HepG2 (cell line): Measurements from ENCODE around the gene ZNF575. TPM values are rescaled to one million over a fixed set of nuclear protein-coding genes. Genes with fewer than 3 reads are reported as not detected.

Source experiments
- ERF ChIP-seq: IDR thresholded peaks from 2 replicates; pipeline ENCODE4 v1.6.1; 2018; ENCODE audit warnings: missing biosample characterization, missing genetic modification reagents
- GLI4 ChIP-seq: sonication (generic); formaldehyde crosslinking; IDR thresholded peaks from 2 replicates; pipeline ENCODE4 v1.5.1; 2020; ENCODE audit warnings: missing genetic modification reagents, mild to moderate bottlenecking, moderate library complexity, borderline replicate concordance
- HNRNPLL ChIP-seq: fragments of 200-400 bp; formaldehyde crosslinking; IDR thresholded peaks from 2 replicates; pipeline ENCODE4 v1.6.1; 2017; ENCODE audit warnings: mild to moderate bottlenecking, low read depth, low read length; ENCODE audit not compliant: poor library complexity, severe bottlenecking
- ISX ChIP-seq: sonication (generic); formaldehyde crosslinking; conservative IDR thresholded peaks from 2 replicates; pipeline ENCODE4 v1.5.0; 2020; ENCODE audit warnings: missing genetic modification reagents
- MAX ChIP-seq: IDR thresholded peaks from 2 replicates; pipeline ENCODE4 v1.6.1; 2012; ENCODE audit warnings: inconsistent platforms
- MAZ ChIP-seq, 2 experiments: sonication (generic) in 1 of 2; formaldehyde crosslinking in 1 of 2; IDR thresholded peaks; 2 replicates each; pipeline versions ENCODE4 v1.5.0 to v1.6.1; 2012 to 2020; ENCODE audit warnings: low read depth in 2 of 2, mild to moderate bottlenecking in 2 of 2, borderline replicate concordance in 1 of 2, improper control_type of control experiment in 1 of 2, low read length in 1 of 2, missing genetic modification reagents in 1 of 2, moderate library complexity in 1 of 2
- NCOA2 ChIP-seq: sonication (generic); formaldehyde crosslinking; IDR thresholded peaks from 2 replicates; pipeline ENCODE4 v1.8.0; 2022; ENCODE audit warnings: inconsistent platforms
- RBFOX2 ChIP-seq: fragments of 200-400 bp; formaldehyde crosslinking; IDR thresholded peaks from 2 replicates; pipeline ENCODE4 v1.6.1; 2017; ENCODE audit warnings: low read depth, mild to moderate bottlenecking, low read length
- REPIN1 ChIP-seq: sonication (generic); formaldehyde crosslinking; IDR thresholded peaks from 2 replicates; pipeline ENCODE4 v1.8.0; 2022; ENCODE audit warnings: missing genetic modification reagents, low read depth, mild to moderate bottlenecking, borderline replicate concordance
- TEAD3 ChIP-seq: optimal IDR thresholded peaks from 2 replicates; pipeline ENCODE3; 2016; ENCODE audit warnings: borderline replicate concordance
- TFDP1 ChIP-seq: IDR thresholded peaks from 2 replicates; pipeline ENCODE4 v1.6.1; 2016; ENCODE audit warnings: missing compliant biosample characterization, missing genetic modification reagents, borderline replicate concordance
- THAP11 ChIP-seq: IDR thresholded peaks from 2 replicates; pipeline ENCODE4 v1.6.1; 2016; ENCODE audit warnings: missing biosample characterization, missing genetic modification reagents
- ZFY ChIP-seq: sonication (generic); formaldehyde crosslinking; IDR thresholded peaks from 2 replicates; pipeline ENCODE4 v1.4.0; 2020; ENCODE audit warnings: missing genetic modification reagents
- ZNF317 ChIP-seq: sonication (generic); formaldehyde crosslinking; IDR thresholded peaks from 2 replicates; pipeline ENCODE4 v1.5.0; 2020; ENCODE audit warnings: mild to moderate bottlenecking, missing genetic modification reagents
- ZNF33A ChIP-seq: sonication (generic); formaldehyde crosslinking; IDR thresholded peaks from 2 replicates; pipeline ENCODE4 v1.5.1; 2020; ENCODE audit warnings: missing genetic modification reagents, mild to moderate bottlenecking, moderate library complexity, borderline replicate concordance
- ZNF34 ChIP-seq: sonication (generic); formaldehyde crosslinking; IDR thresholded peaks from 2 replicates; pipeline ENCODE4 v1.4.0; 2020; ENCODE audit warnings: mild to moderate bottlenecking, missing genetic modification reagents, borderline replicate concordance
- ZNF687 ChIP-seq: sonication (generic); formaldehyde crosslinking; IDR thresholded peaks from 2 replicates; pipeline ENCODE4 v1.5.1; 2020; ENCODE audit warnings: mild to moderate bottlenecking, missing genetic modification reagents, moderate library complexity
- ZSCAN22 ChIP-seq: sonication (generic); formaldehyde crosslinking; IDR thresholded peaks from 2 replicates; pipeline ENCODE4 v1.4.0; 2020; ENCODE audit warnings: mild to moderate bottlenecking, missing genetic modification reagents
- polyA plus RNA-seq, 8 experiments: library from polyadenylated mRNA; depleted of rRNA in 3 of 8; stranded (reverse) in 7 of 8; unstranded in 1 of 8; fragments of >200 nt; fragmentation: Illumina TruSeq in 4 of 8; extraction: Trizol in 4 of 8; gene quantifications; 2 replicates each; pipeline versions ENCODE4 v1.2.1 to v1.2.3, GENCODE V29; 2011 to 2016; ENCODE audit warnings: low read depth in 4 of 8, missing spikeins in 1 of 8, mixed read lengths in 1 of 8; ENCODE audit not compliant: insufficient read depth in 1 of 8
- total RNA-seq, 5 experiments: library from RNA; depleted of rRNA; stranded (reverse); fragments of >200 nt; fragmentation: Illumina TruSeq; extraction: Trizol; gene quantifications; 2 replicates each; pipeline ENCODE4 v1.2.3, GENCODE V29; 2016; ENCODE audit warnings: low read depth in 1 of 5
- TF ChIP-seq, protein P1 (sequence below): sonication (generic); formaldehyde crosslinking; IDR thresholded peaks from 2 replicates; pipeline ENCODE4 v1.4.0; 2020; ENCODE audit warnings: missing genetic modification reagents
- TF ChIP-seq, protein P2 (sequence below): sonication (generic); formaldehyde crosslinking; IDR thresholded peaks from 2 replicates; pipeline ENCODE4 v1.9.0; 2022; ENCODE audit warnings: missing genetic modification reagents, mild to moderate bottlenecking, borderline replicate concordance

ZNF575 gene
- total and polyA plus RNA-seq, 2 of the 13 experiments (the other 11 are each of a cell fraction or from before 2014, with no cell fraction given), result 0.17 to 0.27 TPM

DNA sequence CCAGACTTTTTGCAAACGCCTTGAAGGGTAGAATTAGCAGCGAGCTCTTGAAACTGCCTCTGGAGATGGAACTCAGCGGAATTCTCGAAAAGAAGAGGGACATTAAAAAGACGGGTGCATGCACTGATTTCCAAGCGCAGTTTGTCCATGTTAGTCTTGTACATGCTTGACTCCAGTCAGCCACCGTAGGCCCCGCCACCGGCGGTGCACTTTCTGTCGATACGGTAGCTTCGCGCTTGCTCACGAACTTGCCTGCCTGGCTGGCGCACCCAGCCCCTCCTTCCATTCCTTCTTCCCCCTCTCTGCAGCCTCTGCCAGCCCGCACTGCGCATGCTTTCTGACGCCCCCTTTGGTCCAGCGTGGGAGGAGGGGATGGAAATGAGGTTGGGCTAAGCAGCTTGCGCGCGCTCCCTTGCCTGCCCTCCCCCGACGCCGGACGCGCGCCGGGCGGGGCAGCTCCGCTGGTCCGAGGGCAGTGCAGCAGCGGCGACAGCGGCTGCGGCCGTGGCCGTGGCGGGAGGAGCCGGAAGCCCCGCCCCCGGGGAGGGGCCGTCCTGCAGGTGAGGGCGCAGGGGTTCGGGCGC is at the start of gene ZNF575 (continued):
- no peak for TF ChIP-seq NCOA2 (CRISPR knock-in tag)
- TF ChIP-seq TEAD3 (CRISPR knock-in tag), result no peak
- TF ChIP-seq ISX (CRISPR knock-in tag), result no peak
- TF ChIP-seq ZNF687 (CRISPR knock-in tag), result peak; percentile 78
- TF ChIP-seq, protein P1, sequence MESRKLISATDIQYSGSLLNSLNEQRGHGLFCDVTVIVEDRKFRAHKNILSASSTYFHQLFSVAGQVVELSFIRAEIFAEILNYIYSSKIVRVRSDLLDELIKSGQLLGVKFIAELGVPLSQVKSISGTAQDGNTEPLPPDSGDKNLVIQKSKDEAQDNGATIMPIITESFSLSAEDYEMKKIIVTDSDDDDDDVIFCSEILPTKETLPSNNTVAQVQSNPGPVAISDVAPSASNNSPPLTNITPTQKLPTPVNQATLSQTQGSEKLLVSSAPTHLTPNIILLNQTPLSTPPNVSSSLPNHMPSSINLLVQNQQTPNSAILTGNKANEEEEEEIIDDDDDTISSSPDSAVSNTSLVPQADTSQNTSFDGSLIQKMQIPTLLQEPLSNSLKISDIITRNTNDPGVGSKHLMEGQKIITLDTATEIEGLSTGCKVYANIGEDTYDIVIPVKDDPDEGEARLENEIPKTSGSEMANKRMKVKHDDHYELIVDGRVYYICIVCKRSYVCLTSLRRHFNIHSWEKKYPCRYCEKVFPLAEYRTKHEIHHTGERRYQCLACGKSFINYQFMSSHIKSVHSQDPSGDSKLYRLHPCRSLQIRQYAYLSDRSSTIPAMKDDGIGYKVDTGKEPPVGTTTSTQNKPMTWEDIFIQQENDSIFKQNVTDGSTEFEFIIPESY (CRISPR knock-in tag), result peak; percentile 26; the same call in 1 of the 2 replicates
- TF ChIP-seq REPIN1 (CRISPR knock-in tag), result no peak
- TF ChIP-seq HNRNPLL, result peak; percentile 99
- TF ChIP-seq RBFOX2, result peak; percentile 53
- TF ChIP-seq TFDP1, result 0 out of 2 replicates have a peak, but pooled peaks have one; percentile 17
- no peak for TF ChIP-seq THAP11
- no peak for TF ChIP-seq ERF
- TF ChIP-seq ZFY, result 0 out of 2 replicates have a peak, but pooled peaks have one; percentile 23
- peak; percentile 46; the same call in 1 of the 2 replicates for TF ChIP-seq ZSCAN22 (CRISPR knock-in tag)
- peak; percentile 55; the same call in 1 of the 2 replicates for TF ChIP-seq MAX
- no peak for TF ChIP-seq GLI4 (CRISPR knock-in tag)
- no peak for TF ChIP-seq MAZ (IDR thresholded peaks at IDR 0.05; ENCODE audit: borderline replicate concordance, low read depth, low read length)
- TF ChIP-seq MAZ (CRISPR knock-in tag; IDR thresholded peaks at IDR 0.05; ENCODE audit: low read depth), result peak; percentile 53; the same call in 1 of the 2 replicates
- no peak for TF ChIP-seq ZNF317 (CRISPR knock-in tag)
- TF ChIP-seq, protein P2, sequence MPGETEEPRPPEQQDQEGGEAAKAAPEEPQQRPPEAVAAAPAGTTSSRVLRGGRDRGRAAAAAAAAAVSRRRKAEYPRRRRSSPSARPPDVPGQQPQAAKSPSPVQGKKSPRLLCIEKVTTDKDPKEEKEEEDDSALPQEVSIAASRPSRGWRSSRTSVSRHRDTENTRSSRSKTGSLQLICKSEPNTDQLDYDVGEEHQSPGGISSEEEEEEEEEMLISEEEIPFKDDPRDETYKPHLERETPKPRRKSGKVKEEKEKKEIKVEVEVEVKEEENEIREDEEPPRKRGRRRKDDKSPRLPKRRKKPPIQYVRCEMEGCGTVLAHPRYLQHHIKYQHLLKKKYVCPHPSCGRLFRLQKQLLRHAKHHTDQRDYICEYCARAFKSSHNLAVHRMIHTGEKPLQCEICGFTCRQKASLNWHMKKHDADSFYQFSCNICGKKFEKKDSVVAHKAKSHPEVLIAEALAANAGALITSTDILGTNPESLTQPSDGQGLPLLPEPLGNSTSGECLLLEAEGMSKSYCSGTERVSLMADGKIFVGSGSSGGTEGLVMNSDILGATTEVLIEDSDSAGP, result peak; percentile 58; the same call in 1 of the 2 replicates
- no peak for TF ChIP-seq ZNF33A (CRISPR knock-in tag)
- TF ChIP-seq ZNF34 (CRISPR knock-in tag), result no peak
